K562 (cell line): ENCODE data around the gene MRGPRD. TPM values are rescaled to one million over a fixed set of nuclear protein-coding genes. Genes with fewer than 3 reads are reported as not detected.

Source experiments
- ATAC-seq: fragments of 200-7000 bp; cut with Tn5 transposase; 3 replicates; pipeline ENCODE4 v1.9.1; 2020; ENCODE audit warnings: moderate library complexity
- BruUV-seq: library from RNA; stranded (reverse); fragments of 400-500 nt; replicated peaks from 2 replicates; lab custom pipeline; 2021; lab: Mats Ljungman, UMichigan
- CTCF ChIA-PET: fragments of 300-600 bp; formaldehyde crosslinking; extraction: SDS; loops from one replicate; lab custom pipeline; 2021; ENCODE audit warnings: low intra/inter-chr PET ratio; lab: Yijun Ruan, JAX
- POLR2A ChIA-PET: fragments of 300-600, 350-650 bp; sonication (Branson Sonifier 250); formaldehyde crosslinking; extraction: SDS; loops from one replicate; lab custom pipeline; 2021; ENCODE audit warnings: antibody characterized with exemption, inconsistent platforms; lab: Yijun Ruan, JAX
- DNase-seq, 4 experiments: peaks; one replicate each; pipeline versions ENCODE4 v3.0.0 to v3.0.0-alpha.2; 2011 to 2018; ENCODE audit warnings: low spot score in 3 of 4, mixed read lengths in 3 of 4; ENCODE audit errors: extremely low read depth in 1 of 4
- FAIRE-seq: peaks from 2 replicates; lab custom pipeline; 2011; peaks lifted over from hg19 to GRCh38; lab: Jason Lieb, UNC
- H2AFZ ChIP-seq: 2 replicates; pipeline ENCODE4 v1.6.0; 2011; ENCODE audit warnings: low read depth, low read length, control low read depth, inconsistent platforms
- H3K27ac ChIP-seq: fragments of 200-600 bp; 3 replicates; pipeline ENCODE4 v1.8.0; 2011; ENCODE audit warnings: low read depth, mild to moderate bottlenecking, control low read depth, inconsistent platforms, low read length, moderate library complexity, mixed read lengths; ENCODE audit errors: extremely low read depth
- H3K27me3 ChIP-seq, 2 experiments: fragments of 300-600 bp in 1 of 2; 2 replicates in 1 of 2; 3 replicates in 1 of 2; pipeline versions ENCODE4 v1.6.0 to v1.8.0; 2011; ENCODE audit warnings: inconsistent platforms in 2 of 2, low read length in 2 of 2, mild to moderate bottlenecking in 1 of 2, mixed read lengths in 1 of 2, moderate library complexity in 1 of 2; ENCODE audit not compliant: control insufficient read depth in 2 of 2, insufficient read depth in 2 of 2
- H3K36me3 ChIP-seq: fragments of 300-600 bp; 3 replicates; pipeline ENCODE4 v1.8.0; 2011; ENCODE audit warnings: mild to moderate bottlenecking, low read length, inconsistent platforms; ENCODE audit not compliant: control insufficient read depth, insufficient read depth
- H3K4me1 ChIP-seq, 2 experiments: fragments of 200-600 bp in 1 of 2; replicated peaks in 1 of 2; 2 replicates in 1 of 2; 3 replicates in 1 of 2; pipeline versions ENCODE4 v1.5.1 to v1.8.0; 2011; ENCODE audit warnings: inconsistent platforms in 2 of 2, low read length in 2 of 2, mild to moderate bottlenecking in 1 of 2, mixed read lengths in 1 of 2, moderate library complexity in 1 of 2; ENCODE audit not compliant: control insufficient read depth in 2 of 2, insufficient read depth in 2 of 2
- H3K4me2 ChIP-seq: 2 replicates; pipeline ENCODE4 v1.6.1; 2011; ENCODE audit warnings: low read length, control low read depth, inconsistent platforms, mixed read lengths; ENCODE audit not compliant: insufficient read depth
- H3K4me3 ChIP-seq: fragments of 200-600 bp; sonication (generic), shearing (Covaris generic); 2 replicates; pipeline ENCODE4 v1.5.1; 2016; ENCODE audit warnings: control low read depth, inconsistent platforms
- H3K79me2 ChIP-seq: fragments of 200-600 bp; 3 replicates; pipeline ENCODE4 v1.8.0; 2011; ENCODE audit warnings: low read length, inconsistent platforms; ENCODE audit not compliant: control insufficient read depth, insufficient read depth
- H3K9ac ChIP-seq, 2 experiments: 2 replicates each; pipeline versions ENCODE4 v1.6.0 to v1.6.1; 2011; ENCODE audit warnings: low read depth in 2 of 2, low read length in 2 of 2, control low read depth in 1 of 2, inconsistent platforms in 1 of 2, mild to moderate bottlenecking in 1 of 2, mixed read lengths in 1 of 2; ENCODE audit not compliant: insufficient read depth in 1 of 2
- H3K9me1 ChIP-seq: one replicate; pipeline ENCODE4 v1.6.0; 2011; ENCODE audit warnings: inconsistent platforms, mild to moderate bottlenecking, low read length, moderate library complexity; ENCODE audit not compliant: control insufficient read depth, insufficient read depth
- H3K9me3 ChIP-seq: replicated peaks from 2 replicates; pipeline ENCODE4 v1.5.1; 2011; ENCODE audit warnings: low read depth, low read length, inconsistent platforms; ENCODE audit not compliant: control insufficient read depth, insufficient read depth
- H4K20me1 ChIP-seq: replicated peaks from 2 replicates; pipeline ENCODE4 v1.6.1; 2011; ENCODE audit warnings: low read length, inconsistent platforms, mixed read lengths; ENCODE audit not compliant: control insufficient read depth, insufficient read depth
- BRCA1 ChIP-seq, 2 experiments: fragments of 450-650 bp in 1 of 2; sonication (generic) in 1 of 2; formaldehyde crosslinking in 1 of 2; IDR thresholded peaks; 2 replicates each; pipeline versions ENCODE4 v1.5.0 to v1.6.1; 2017 to 2020; ENCODE audit warnings: mild to moderate bottlenecking in 1 of 2, missing genetic modification reagents in 1 of 2
- JUN ChIP-seq, 2 experiments: sonication (generic) in 1 of 2; formaldehyde crosslinking in 1 of 2; IDR thresholded peaks; 2 replicates each; pipeline versions ENCODE4 v1.6.1 to v1.8.0; 2012 to 2022; ENCODE audit warnings: borderline replicate concordance in 2 of 2, mild to moderate bottlenecking in 2 of 2, improper control_type of control experiment in 1 of 2, low read depth in 1 of 2, low read length in 1 of 2, missing genetic modification reagents in 1 of 2
- MIER1 ChIP-seq: fragments of 450-650 bp; IDR thresholded peaks from 2 replicates; pipeline ENCODE4 v1.6.1; 2016; ENCODE audit warnings: antibody characterized with exemption, mild to moderate bottlenecking, low read depth
- NBN ChIP-seq: fragments of 450-650 bp; IDR thresholded peaks from 2 replicates; pipeline ENCODE4 v1.6.1; 2016; ENCODE audit warnings: low read depth, mild to moderate bottlenecking
- SMAD2 ChIP-seq: fragments of 150-350 bp; IDR thresholded peaks from 2 replicates; pipeline ENCODE4 v1.6.1; 2014; ENCODE audit warnings: low read depth, mild to moderate bottlenecking, low read length
- TAF7 ChIP-seq: fragments of 450-650 bp; IDR thresholded peaks from 2 replicates; pipeline ENCODE4 v1.6.1; 2016; ENCODE audit warnings: missing genetic modification characterization, missing compliant biosample characterization
- ZNF668 ChIP-seq: fragments of 250-450 bp; sonication (Bioruptor Pico); IDR thresholded peaks from 2 replicates; pipeline ENCODE4 v1.8.0; 2022; ENCODE audit warnings: mild to moderate bottlenecking, inconsistent platforms
- WGBS: fragments of 100-300 bp; shearing (Covaris generic); methylation state at CpG from one replicate; pipeline ENCODE4 v1.1.6; 2016; ENCODE audit warnings: low coverage, mixed read lengths; ENCODE audit not compliant: insufficient coverage; ENCODE audit errors: missing lambda C conversion rate; 5-methylcytosine and 5-hydroxymethylcytosine counted together
- in situ Hi-C: fragments of 300-500 bp; cut with MboI; formaldehyde crosslinking; loops from 4 replicates; pipeline ENCODE4 v1.15.0; 2018; ENCODE audit warnings: inconsistent platforms, mixed read lengths
- intact Hi-C: fragments of 100-400 bp; cut with micrococcal nuclease; formaldehyde crosslinking; loops from 2 replicates; pipeline ENCODE4 v1.14.2; 2022
- polyA plus RNA-seq, 8 experiments: library from polyadenylated mRNA; depleted of rRNA in 4 of 8; stranded (reverse) in 5 of 8; unstranded in 3 of 8; fragments of >200 nt; fragmentation: Nextera tagmentation in 2 of 8; fragmentation: Illumina TruSeq in 1 of 8; extraction: Ambion mirVana in 2 of 8; extraction: Trizol in 1 of 8; gene quantifications; 2 replicates each; pipeline versions ENCODE4 v1.2.1 to v1.2.3, GENCODE V29; 2011 to 2014; ENCODE audit warnings: inconsistent platforms in 1 of 8, missing spikeins in 1 of 8
- total RNA-seq, 7 experiments: library from RNA; depleted of rRNA in 6 of 7; stranded (reverse); fragments of >200 nt in 6 of 7; fragmentation: Illumina TruSeq in 2 of 7; extraction: Trizol in 2 of 7; gene quantifications; 2 replicates each; pipeline versions ENCODE4 v1.2.1 to v1.2.3, GENCODE V29; 2011 to 2021; ENCODE audit warnings: low replicate concordance in 1 of 7
- TF ChIP-seq, protein P1 (sequence below): sonication (generic); formaldehyde crosslinking; IDR thresholded peaks from 2 replicates; pipeline ENCODE4 v1.8.0; 2022; ENCODE audit warnings: mild to moderate bottlenecking, missing genetic modification reagents
- TF ChIP-seq, protein P2 (sequence below), 2 experiments: fragments of 450-650 bp in 1 of 2; sonication (generic) in 1 of 2; formaldehyde crosslinking; conservative IDR thresholded peaks; 2 replicates each; pipeline versions ENCODE4 v1.4.0 to v1.8.1; 2020 to 2022; ENCODE audit warnings: mild to moderate bottlenecking in 1 of 2, missing genetic modification reagents in 1 of 2

The MRGPRD gene
- total and polyA plus RNA-seq, 9 of the 15 experiments (the other 6 are each of a cell fraction or from before 2014, with no cell fraction given), result not detected

DNA sequence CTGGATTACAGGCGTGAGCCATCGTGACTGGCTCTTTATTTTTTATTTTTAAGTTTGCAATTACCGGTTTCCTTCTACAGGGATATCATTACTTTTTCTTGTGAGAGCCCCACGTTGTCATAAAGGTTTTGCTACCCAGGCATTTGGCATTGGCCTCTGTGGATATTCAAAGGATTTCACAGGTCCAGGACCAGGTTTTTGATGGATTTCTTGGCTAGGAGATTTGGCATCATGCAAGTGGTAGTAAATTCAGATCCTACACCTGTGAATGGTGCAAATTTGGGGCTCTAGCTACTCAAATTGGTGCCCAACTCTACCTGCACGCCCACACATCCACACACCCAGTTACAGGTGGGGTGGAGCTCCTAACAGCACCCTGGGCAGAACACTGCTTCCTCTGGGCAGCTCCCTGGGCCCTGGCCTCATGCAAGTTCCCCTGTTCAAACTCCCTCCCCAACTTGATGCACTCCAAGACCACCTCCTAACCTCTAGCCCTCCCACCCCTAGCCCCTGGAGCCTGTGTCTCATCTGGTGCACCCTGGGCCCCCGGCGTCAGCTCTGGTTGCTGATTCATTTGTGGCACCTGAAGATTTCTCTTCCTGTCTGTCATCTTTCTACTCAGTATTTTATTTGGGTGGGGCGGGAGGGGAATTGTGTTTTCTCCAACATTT is 9.3 kb upstream of the MRGPRD start:
- no peak for ATAC-seq
- no peak overlapping the region for H2AFZ ChIP-seq

More for the DNA sequence above, 9.3 kb upstream of the MRGPRD start:
- H4K20me1 ChIP-seq, result no peaks in the 10 kb centered on the region
- H3K4me3 ChIP-seq, result no peak overlapping the region
- no TSS peak for BruUV-seq
- H3K27ac ChIP-seq, result no peak overlapping the region
- no peaks in the 10 kb centered on the region for H3K36me3 ChIP-seq
- H3K9me1 ChIP-seq, result no peaks in the 10 kb centered on the region
- H3K4me1 ChIP-seq, result peaks cover 0 to 3% of the 10 kb centered on the region in 2 experiments; a peak in 1 of 5 replicates
- ChIA-PET CTCF (no interaction called here), POLR2A (no interaction called here)
- no peaks in the 10 kb centered on the region; the same call in 1 of the 2 replicates for H3K9me3 ChIP-seq
- no peak overlapping the region; a peak in 1 of 4 replicates for H3K9ac ChIP-seq
- H3K27me3 ChIP-seq, result peaks cover 29 to 48% of the 10 kb centered on the region in 2 experiments
- 1% methylated on average over 8 of the region's 8 CpGs for WGBS
- no peaks in the 10 kb centered on the region for H3K79me2 ChIP-seq
- TF ChIP-seq JUN (IDR thresholded peaks at IDR 0.05; ENCODE audit: borderline replicate concordance, low read depth, low read length), result no peak
- TF ChIP-seq JUN (CRISPR knock-in tag; IDR thresholded peaks at IDR 0.05; ENCODE audit: borderline replicate concordance), result no peak
- no peak for TF ChIP-seq BRCA1 (IDR thresholded peaks at IDR 0.05)
- TF ChIP-seq BRCA1 (CRISPR knock-in tag; IDR thresholded peaks at IDR 0.05), result no peak
- no peak for TF ChIP-seq ZNF668
- no peak for TF ChIP-seq SMAD2
- TF ChIP-seq, protein P1, sequence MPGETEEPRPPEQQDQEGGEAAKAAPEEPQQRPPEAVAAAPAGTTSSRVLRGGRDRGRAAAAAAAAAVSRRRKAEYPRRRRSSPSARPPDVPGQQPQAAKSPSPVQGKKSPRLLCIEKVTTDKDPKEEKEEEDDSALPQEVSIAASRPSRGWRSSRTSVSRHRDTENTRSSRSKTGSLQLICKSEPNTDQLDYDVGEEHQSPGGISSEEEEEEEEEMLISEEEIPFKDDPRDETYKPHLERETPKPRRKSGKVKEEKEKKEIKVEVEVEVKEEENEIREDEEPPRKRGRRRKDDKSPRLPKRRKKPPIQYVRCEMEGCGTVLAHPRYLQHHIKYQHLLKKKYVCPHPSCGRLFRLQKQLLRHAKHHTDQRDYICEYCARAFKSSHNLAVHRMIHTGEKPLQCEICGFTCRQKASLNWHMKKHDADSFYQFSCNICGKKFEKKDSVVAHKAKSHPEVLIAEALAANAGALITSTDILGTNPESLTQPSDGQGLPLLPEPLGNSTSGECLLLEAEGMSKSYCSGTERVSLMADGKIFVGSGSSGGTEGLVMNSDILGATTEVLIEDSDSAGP (CRISPR knock-in tag), result no peak
- TF ChIP-seq, protein P2, sequence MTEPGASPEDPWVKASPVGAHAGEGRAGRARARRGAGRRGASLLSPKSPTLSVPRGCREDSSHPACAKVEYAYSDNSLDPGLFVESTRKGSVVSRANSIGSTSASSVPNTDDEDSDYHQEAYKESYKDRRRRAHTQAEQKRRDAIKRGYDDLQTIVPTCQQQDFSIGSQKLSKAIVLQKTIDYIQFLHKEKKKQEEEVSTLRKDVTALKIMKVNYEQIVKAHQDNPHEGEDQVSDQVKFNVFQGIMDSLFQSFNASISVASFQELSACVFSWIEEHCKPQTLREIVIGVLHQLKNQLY (CRISPR knock-in tag; conservative IDR thresholded peaks at IDR 0.05), result no peak
- TF ChIP-seq NBN, result no peak
- TF ChIP-seq TAF7 (tag), result no peak
- TF ChIP-seq MIER1, result no peak
- intact Hi-C loops, result no loop called here
- in situ Hi-C loops, result no loop called here
- no peak for DNase-seq
- no peak for FAIRE-seq
- no peak overlapping the region for H3K4me2 ChIP-seq
